ENCODE measurements around the gene ZFHX3. TPM values are rescaled to one million over a fixed set of nuclear protein-coding genes. Genes with fewer than 3 reads are reported as not detected.

ZFHX3 gene
- total RNA-seq, 2 experiments from 2014 or later = 0.63 to 0.64 TPM

DNA sequence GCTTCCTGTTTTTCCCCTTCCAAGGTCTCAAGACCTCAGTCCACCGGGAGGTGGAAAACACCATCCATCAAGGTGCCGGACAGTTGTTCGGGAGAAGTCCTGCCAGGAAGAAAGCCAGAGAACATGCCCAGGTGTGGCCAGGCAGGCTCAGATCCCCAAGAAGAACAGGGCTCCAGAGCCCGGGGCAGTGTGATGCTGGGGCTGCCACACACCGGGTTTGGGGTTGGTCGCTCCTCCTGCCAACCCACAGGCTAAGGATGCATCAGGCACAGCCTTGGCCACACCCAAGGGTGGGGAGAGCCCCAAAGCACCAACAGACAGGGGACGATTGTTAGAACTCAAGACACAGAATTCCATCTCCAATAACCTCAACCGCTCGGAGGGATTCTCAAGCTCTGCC lies 19.7 kb downstream of the ZFHX3 start:
- H3K4me1 ChIP-seq (ENCODE audit: insufficient read depth, low read length) = no peaks in the 10 kb centered on the region
- no peak overlapping the region for H3K27ac ChIP-seq (ENCODE audit: low read depth in 1 of 2, low read length in 2 of 2)
- Mint-ChIP-seq H3K27ac (no peak overlapping the region), H3K36me3 (ENCODE audit: low read depth) (no peaks in the 10 kb centered on the region), H3K9me3 (no peaks in the 10 kb centered on the region), H3K4me1 (ENCODE audit: low read depth) (no peaks in the 10 kb centered on the region), H3K27me3 (peaks cover 26% of the 10 kb centered on the region), H3K4me3 (no peak overlapping the region)
- peaks cover 0 to 4% of the 10 kb centered on the region in 2 experiments for H3K27me3 ChIP-seq (ENCODE audit: control insufficient read depth in 1 of 2, insufficient read depth in 2 of 2, low read length in 2 of 2)
- DNase-seq = no peak
- H3K9me3 ChIP-seq (ENCODE audit: control insufficient read depth in 1 of 2, insufficient read depth in 1 of 2, low read length in 2 of 2) = peaks cover 0 to 12% of the 10 kb centered on the region in 2 experiments
- no peaks in the 10 kb centered on the region for H3K36me3 ChIP-seq (ENCODE audit: insufficient read depth, low read length)
- H3K4me3 ChIP-seq (ENCODE audit: low read length) = no peak overlapping the region
- intact Hi-C loops (cut with DNase I, micrococcal nuclease) = no loop called here
- TF ChIP-seq, protein P1, sequence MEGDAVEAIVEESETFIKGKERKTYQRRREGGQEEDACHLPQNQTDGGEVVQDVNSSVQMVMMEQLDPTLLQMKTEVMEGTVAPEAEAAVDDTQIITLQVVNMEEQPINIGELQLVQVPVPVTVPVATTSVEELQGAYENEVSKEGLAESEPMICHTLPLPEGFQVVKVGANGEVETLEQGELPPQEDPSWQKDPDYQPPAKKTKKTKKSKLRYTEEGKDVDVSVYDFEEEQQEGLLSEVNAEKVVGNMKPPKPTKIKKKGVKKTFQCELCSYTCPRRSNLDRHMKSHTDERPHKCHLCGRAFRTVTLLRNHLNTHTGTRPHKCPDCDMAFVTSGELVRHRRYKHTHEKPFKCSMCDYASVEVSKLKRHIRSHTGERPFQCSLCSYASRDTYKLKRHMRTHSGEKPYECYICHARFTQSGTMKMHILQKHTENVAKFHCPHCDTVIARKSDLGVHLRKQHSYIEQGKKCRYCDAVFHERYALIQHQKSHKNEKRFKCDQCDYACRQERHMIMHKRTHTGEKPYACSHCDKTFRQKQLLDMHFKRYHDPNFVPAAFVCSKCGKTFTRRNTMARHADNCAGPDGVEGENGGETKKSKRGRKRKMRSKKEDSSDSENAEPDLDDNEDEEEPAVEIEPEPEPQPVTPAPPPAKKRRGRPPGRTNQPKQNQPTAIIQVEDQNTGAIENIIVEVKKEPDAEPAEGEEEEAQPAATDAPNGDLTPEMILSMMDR (IDR thresholded peaks at IDR 0.05) = no peak
- ChIA-PET POLR2A (no interaction called here), CTCF (no interaction called here)
- no peak for ATAC-seq (ENCODE audit: poor library complexity)

DNA sequence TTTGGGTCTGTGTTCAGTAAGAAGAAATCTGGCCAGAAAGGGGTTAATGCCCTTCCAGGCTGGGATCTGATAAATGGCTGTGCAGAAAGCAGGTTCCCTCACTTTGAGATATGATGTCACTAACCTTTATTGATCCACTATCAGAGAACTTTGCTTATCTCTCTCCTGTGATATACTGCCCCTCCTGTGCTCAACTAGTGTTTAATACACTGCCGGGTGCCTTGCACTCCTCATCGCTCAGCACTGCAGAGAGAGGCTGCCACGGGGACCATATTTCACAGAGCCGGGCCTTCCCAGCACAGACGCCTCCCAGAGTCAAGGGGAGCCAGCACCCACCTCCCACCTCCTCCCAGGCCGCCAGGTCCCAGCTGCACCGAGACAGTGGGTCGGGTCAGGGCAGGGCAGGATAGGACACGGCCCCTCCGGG lies 20.2 kb downstream of the ZFHX3 start:
- no peak overlapping the region for H3K27ac Mint-ChIP-seq
- Histone ChIP-seq H3K27ac (ENCODE audit: low read depth in 1 of 2, low read length in 2 of 2) (no peak overlapping the region), H3K27me3 (ENCODE audit: control insufficient read depth in 1 of 2, insufficient read depth in 2 of 2, low read length in 2 of 2) (no peaks in the 10 kb centered on the region), H3K4me1 (ENCODE audit: insufficient read depth, low read length) (no peaks in the 10 kb centered on the region), H3K36me3 (ENCODE audit: insufficient read depth, low read length) (no peaks in the 10 kb centered on the region), H3K4me3 (ENCODE audit: low read length) (no peak overlapping the region), H3K9me3 (ENCODE audit: control insufficient read depth in 1 of 2, insufficient read depth in 1 of 2, low read length in 2 of 2) (peaks cover 0 to 12% of the 10 kb centered on the region in 2 experiments)
- H3K36me3 Mint-ChIP-seq (ENCODE audit: low read depth) = no peaks in the 10 kb centered on the region
- ATAC-seq (ENCODE audit: poor library complexity) (no peak), DNase-seq (no peak)
- ChIA-PET CTCF (no interaction called here), POLR2A (no interaction called here)
- peaks cover 26% of the 10 kb centered on the region for H3K27me3 Mint-ChIP-seq
- H3K9me3 Mint-ChIP-seq = no peaks in the 10 kb centered on the region
- no peak overlapping the region for H3K4me3 Mint-ChIP-seq
- no peaks in the 10 kb centered on the region for H3K4me1 Mint-ChIP-seq (ENCODE audit: low read depth)
- TF ChIP-seq, protein P1 (IDR thresholded peaks at IDR 0.05) = no peak
- intact Hi-C loops (cut with DNase I, micrococcal nuclease) = no loop called here

- Mint-ChIP-seq H3K27me3 (peaks cover 19% of the 10 kb centered on the region), H3K4me1 (ENCODE audit: low read depth) (no peaks in the 10 kb centered on the region), H3K36me3 (ENCODE audit: low read depth) (no peaks in the 10 kb centered on the region), H3K9me3 (no peaks in the 10 kb centered on the region), H3K27ac (no peak overlapping the region), H3K4me3 (no peak overlapping the region)
- intact Hi-C loops (cut with DNase I, micrococcal nuclease) = no loop called here
- CTCF ChIA-PET = no interaction called here
- Histone ChIP-seq H3K36me3 (ENCODE audit: insufficient read depth, low read length) (no peaks in the 10 kb centered on the region), H3K9me3 (ENCODE audit: control insufficient read depth in 1 of 2, insufficient read depth in 1 of 2, low read length in 2 of 2) (peaks cover 0 to 12% of the 10 kb centered on the region in 2 experiments), H3K4me3 (ENCODE audit: low read length) (no peak overlapping the region), H3K4me1 (ENCODE audit: insufficient read depth, low read length) (no peaks in the 10 kb centered on the region), H3K27me3 (ENCODE audit: control insufficient read depth in 1 of 2, insufficient read depth in 2 of 2, low read length in 2 of 2) (no peaks in the 10 kb centered on the region), H3K27ac (ENCODE audit: low read depth in 1 of 2, low read length in 2 of 2) (no peak overlapping the region)
- POLR2A ChIA-PET = no interaction called here
- DNase-seq = no peak
- no peak for ATAC-seq (ENCODE audit: poor library complexity)
- TF ChIP-seq, protein P1 (IDR thresholded peaks at IDR 0.05) = no peak
Measured at GRCh38 chr16:73026754-73027684, 20.9 kb downstream of the ZFHX3 start.

Data from CD4-positive, alpha-beta T cell (primary cell).